Caki2 (cell line): ENCODE results near the gene RIPOR2. TPM values are rescaled to one million over a fixed set of nuclear protein-coding genes. Genes with fewer than 3 reads are reported as not detected.

Experiments used
- DNase-seq: peaks from one replicate; pipeline ENCODE4 v3.0.0-alpha.2; 2015; ENCODE audit warnings: low read depth
- in situ Hi-C: cut with HindIII; loops from 2 replicates; pipeline ENCODE4 v1.10.0; 2016; ENCODE audit warnings: low sequenced_read_pairs, low pct_unique_long_range_greater_than_20kb, mixed read lengths
- total RNA-seq: library from RNA; depleted of rRNA; stranded (reverse); fragments of >200 nt; shearing (Covaris generic); gene quantifications from 2 replicates; pipeline ENCODE4 v1.2.3, GENCODE V29; 2014; ENCODE audit warnings: low replicate concordance; rRNA removed

Gene RIPOR2
- 2.3 and 13.6 TPM in 2 replicates for total RNA-seq

DNA sequence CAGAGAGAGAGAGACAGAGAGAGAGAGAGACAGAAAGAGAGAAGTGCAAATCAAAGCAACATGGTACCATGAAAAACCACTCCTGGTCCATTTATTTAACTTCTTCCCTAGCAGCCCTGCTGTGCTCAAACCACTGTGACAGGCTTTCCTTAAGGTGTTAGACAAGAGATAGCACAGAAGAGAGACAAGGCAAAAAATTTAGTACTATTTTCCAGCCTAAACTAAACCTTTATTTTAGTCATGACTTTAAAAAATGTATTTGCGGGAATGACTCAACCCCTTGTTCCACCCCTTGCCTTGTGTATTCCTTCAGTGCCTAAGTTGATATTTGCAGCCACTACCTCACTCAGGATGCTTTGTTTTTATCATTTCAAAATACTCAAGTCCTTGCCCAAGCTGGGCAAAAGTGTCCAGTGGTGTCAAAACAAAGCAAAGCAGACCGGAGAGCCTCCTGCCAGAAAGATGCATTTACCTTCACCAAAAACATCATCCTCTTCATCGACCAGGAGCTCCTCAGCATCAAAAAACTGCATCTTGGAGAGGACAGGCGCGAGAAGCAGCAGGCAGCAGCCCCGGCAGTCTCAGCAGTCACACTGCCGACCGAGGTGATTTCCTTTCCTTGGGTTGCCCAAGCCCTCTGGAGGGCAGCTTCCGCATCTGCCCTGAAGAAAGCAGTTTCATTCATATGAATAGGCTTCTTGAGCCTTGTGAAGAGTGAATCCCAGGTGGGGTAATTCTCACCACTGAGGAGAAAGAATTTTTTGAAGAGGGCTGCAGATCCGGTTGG lies at the start of gene RIPOR2:
RIPOR2 (minus strand) TSS at position 595 of the 787 bp plus-strand sequence; CDS start at position 533, 62 bp downstream.
- DNase-seq = no peak
- in situ Hi-C loops = no loop called here

GRCh38 chr6:24985323-24985722 lies 49.6 kb upstream of the RIPOR2 start:
- DNase-seq = no peak
- in situ Hi-C loops = no loop called here

DNA sequence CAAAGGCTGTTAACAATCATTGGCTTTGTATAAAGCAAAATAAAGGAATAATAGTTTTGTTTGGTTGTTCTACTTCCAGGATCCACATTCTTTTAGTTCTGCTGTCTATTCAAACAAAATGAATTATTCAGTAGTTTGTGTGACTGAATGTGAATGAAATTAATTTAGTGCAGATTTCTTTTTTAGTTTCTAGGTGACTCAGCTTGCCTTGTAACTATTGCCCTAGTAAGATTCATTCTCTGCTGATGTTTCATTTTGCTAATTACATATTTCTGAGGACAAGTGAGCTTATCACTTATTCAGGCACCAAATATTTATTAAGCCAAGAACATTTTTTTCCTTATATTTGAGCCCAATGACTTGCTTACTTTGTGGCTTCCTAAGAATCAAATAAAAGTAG lies 46.5 kb upstream of the RIPOR2 start:
- in situ Hi-C loops = no loop called here

DNA sequence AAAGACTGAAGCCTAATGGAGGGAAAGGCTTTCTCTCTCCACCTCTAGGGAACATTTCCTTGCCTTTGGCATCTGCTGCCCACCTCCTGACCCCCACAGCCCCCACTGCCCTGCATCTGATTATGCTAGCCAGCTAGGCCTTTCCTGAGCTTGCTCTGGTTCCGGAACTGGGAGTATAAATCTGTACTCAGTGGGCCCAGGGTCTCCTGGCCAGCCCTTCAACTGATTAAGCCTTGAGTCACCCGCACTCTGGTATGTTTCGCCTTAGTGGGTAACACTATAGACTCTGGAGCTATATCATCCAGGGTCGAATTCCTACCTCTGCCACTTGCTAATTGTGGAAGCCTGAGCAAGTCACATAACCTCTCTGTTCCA lies 45.6 kb upstream of the RIPOR2 start:
- in situ Hi-C loops = no loop called here
- no peak for DNase-seq

More for the DNA sequence above, 46.5 kb upstream of the RIPOR2 start:
- DNase-seq = no peak

GRCh38 chr6:24980507-24981385 lies 45.0 kb upstream of the RIPOR2 start:
- in situ Hi-C loops = no loop called here
- DNase-seq = no peak

DNA sequence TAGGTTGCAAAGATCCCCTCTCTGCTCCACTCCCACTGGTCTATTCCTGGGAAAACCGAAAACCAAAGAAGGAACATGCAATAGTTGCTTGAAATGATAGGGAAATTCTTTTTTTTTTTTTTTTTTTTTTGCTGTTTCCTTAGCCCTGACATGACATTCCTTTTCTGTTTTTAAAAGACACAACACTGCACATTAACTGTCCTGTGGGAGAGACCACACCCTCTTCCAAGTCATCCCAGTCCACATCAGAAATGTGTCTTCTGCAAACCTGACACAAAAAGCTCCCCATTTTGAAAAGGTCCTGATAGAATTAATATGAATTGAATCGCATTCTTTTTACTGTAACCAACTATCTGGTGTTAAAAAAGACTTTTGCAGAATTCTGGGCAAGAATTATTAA lies 43.4 kb upstream of the RIPOR2 start:
- DNase-seq = no peak
- in situ Hi-C loops = no loop called here

GRCh38 chr6:24974182-24975171 lies 38.7 kb upstream of the RIPOR2 start:
- in situ Hi-C loops = no loop called here
- DNase-seq = no peak

GRCh38 chr6:24972311-24972958 lies 36.7 kb upstream of the RIPOR2 start:
- in situ Hi-C loops = no loop called here
- DNase-seq = no peak

- no peak for DNase-seq
- in situ Hi-C loops = no loop called here
Measured at GRCh38 chr6:24971067-24971466, 35.3 kb upstream of the RIPOR2 start.

DNA sequence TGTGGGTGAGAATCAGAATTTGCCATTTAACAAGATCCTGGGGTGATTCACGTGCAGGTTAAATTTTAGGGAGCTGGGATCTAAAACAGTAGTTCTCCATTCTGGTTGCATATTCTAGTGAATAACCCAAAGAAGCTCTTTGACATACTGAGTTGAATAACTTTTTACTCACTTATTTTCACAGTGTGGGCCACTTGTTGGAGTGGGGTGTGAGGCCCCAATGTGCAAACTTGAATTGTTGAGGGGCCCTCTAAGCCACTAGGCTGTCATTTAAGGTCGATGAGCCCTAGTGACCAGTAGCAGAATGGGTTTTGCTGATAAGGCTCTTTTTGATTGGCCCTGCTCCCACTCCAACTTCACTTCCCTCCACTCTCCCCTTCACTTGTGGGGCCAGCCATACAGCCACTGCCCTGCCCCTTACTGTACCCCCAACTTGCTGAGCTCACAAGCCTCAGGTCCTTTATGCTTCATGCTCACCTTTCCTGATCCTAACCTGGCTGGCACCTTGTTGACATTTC lies 33.6 kb upstream of the RIPOR2 start:
- DNase-seq = no peak
- in situ Hi-C loops = no loop called here

GRCh38 chr6:24968783-24969182 lies 33.0 kb upstream of the RIPOR2 start:
- in situ Hi-C loops = no loop called here
- no peak for DNase-seq

DNA sequence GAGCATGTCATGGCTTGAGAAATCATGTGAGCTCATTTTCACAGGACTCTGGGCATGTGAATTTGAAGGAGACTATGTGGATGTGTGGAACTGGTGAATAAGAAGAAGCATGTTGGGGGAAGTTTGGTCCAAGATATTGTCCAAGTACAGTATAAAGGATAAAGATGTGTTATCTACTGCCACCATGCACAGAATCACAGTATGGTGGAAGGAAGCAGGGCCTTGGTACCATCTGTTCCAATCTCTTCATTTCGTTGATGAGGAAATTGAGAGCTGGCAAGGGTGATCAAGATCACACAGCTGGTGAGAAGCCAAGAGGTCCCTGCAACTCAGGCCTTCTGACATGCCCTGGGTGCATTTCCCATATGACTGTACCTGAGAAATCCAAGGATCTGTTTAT lies 31.5 kb upstream of the RIPOR2 start:
- in situ Hi-C loops = no loop called here
- DNase-seq = no peak

DNA sequence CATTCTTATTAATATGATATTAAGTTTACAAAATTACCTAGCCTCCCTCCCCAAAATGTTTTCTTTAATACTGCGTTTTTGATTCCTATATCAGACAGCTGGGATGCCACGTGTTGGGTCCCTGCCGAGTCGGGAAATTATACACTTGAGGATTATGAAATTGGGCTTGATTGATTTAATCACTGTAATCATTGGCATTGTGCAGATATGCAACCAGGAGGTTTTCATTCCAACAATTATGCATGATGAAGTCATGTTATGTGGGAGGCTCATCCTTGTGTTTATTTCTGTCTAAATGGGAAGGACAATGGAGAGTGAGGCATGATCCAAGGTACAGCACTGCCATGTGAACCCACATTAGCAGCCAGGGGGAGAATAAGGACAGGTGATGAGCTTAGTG lies 30.6 kb upstream of the RIPOR2 start:
- DNase-seq = no peak
- in situ Hi-C loops = no loop called here

DNA sequence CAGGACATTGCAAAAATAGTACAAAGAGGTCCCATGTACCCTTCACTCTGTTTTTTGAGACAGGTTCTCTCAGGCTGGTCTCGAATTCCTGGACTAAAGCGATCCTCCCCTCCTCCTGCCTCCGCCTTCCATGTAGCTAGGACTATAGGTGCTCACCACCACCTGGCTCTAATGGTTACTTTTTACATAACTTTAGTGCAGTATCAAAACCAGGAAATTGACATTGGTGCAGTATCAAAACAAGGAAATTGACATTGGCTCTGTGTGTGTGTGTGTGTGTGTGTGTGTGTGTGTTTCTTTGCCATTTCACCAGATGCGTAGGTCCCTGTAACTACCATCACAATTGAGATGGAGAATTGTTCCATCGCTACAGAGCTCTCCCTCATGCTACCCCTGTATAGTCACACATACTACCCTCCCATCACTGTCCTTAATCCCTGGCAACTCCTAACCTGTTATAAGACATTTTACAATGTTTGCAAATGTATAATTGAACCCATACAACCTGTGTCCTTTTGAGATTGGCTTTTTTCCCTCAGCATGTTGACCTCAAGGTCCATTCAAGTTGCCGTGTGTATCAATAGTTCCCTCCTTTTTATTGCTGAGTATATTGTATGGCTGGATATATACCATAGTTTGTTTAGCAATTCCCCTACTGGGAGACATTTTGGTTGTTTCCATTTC lies 28.3 kb upstream of the RIPOR2 start:
- in situ Hi-C loops = no loop called here

DNA sequence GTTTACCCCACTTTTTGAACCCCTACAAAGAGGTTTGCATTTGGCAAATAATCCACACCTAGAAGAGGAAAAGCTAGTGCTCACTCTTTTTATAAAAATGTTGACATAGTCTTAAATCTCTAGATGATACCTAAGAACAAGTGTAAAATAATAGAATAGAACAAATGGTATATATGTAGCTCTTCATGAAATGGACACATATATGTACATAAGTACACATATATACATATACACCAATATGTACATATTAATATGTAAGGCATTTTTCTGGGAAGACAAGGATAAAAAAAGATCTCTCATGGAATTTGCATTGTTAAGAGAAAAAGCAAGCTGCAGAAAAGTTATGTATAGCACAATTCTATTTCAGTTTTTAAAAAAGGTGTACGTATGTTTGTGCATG lies 27.6 kb upstream of the RIPOR2 start:
- DNase-seq = no peak
- in situ Hi-C loops = no loop called here

More for the DNA sequence above, 28.3 kb upstream of the RIPOR2 start:
- DNase-seq = no peak

- DNase-seq = no peak
- in situ Hi-C loops = no loop called here
Measured at GRCh38 chr6:24961852-24962251, 26.1 kb upstream of the RIPOR2 start.

- DNase-seq = no peak
- in situ Hi-C loops = no loop called here
Measured at GRCh38 chr6:24960991-24961475, 25.3 kb upstream of the RIPOR2 start.
